Glomerular endothelial cell (primary cell): ENCODE measurements around the gene CORO1A. TPM values are rescaled to one million over a fixed set of nuclear protein-coding genes. Genes with fewer than 3 reads are reported as not detected.
"Not testable (repeated sequence)": the region's sequence is repeated elsewhere in the genome, so short reads cannot be mapped to it uniquely, and the experiment has no call there.

Experiments
- DNase-seq: peaks from one replicate; pipeline ENCODE4 v3.0.0-alpha.2; 2011; ENCODE audit warnings: low read depth, low spot score; ENCODE audit errors: extremely low read depth
- total RNA-seq: library from RNA; depleted of rRNA; stranded (reverse); fragments of >200 nt; gene quantifications from 2 replicates; pipeline ENCODE4 v1.2.3, GENCODE V29; 2015

The CORO1A gene
- total RNA-seq, 1 donor from 2014 or later, result 1.5 TPM

DNA sequence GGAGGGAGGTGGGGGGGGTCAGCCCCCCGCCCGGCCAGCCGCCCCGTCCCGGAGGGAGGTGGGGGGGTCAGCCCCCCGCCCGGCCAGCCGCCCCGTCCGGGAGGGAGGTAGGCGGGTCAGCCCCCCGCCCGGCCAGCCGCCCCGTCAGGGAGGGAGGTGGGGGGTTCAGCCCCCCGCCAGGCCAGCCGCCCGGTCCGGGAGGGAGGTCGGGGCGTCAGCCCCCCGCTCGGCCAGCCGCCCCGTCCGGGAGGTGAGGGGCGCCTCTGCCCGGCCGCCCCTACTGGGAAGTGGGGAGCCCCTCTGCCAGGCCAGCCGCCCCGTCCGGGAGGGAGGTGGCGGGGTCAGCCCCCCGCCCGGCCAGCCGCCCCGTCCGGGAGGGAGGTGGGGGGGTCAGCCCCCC, 14.0 kb upstream of the CORO1A start:
- DNase-seq, result not testable (repeated sequence)

DNA sequence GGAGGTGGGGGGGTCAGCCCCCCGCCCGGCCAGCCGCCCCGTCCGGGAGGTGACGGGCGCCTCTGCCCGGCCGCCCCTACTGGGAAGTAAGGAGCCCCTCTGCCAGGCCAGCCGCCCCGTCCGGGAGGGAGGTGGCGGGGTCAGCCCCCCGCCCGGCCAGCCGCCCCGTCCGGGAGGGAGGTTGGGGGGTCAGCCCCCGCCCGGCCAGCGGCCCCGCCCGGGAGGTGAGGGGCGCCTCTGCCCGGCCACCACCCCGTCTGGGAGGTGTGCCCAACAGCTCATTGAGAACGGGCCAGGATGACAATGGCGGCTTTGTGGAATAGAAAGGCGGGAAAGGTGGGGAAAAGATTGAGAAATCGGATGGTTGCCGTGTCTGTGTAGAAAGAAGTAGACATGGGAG, 13.3 kb upstream of the CORO1A start:
- DNase-seq, result not testable (repeated sequence)

DNA sequence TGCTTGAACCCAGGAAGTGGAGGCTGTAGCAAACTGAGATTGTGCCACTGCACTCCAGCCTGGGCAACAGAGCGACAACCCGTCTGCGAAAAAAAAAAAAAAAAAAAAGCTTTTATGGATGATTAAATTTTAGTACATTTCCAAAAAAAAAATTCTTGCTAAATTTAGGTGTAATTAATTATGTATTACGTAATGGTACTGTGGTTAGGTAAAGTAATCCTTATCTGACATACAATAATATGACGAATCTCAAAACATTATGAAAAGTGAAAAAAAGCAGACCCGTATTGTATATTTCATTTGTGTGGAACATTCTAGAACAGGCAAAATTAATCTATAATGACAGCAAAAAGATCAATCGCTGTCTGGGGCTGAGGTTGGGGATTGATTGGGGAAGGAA, 10.3 kb upstream of the CORO1A start:
- DNase-seq, result no peak

DNA sequence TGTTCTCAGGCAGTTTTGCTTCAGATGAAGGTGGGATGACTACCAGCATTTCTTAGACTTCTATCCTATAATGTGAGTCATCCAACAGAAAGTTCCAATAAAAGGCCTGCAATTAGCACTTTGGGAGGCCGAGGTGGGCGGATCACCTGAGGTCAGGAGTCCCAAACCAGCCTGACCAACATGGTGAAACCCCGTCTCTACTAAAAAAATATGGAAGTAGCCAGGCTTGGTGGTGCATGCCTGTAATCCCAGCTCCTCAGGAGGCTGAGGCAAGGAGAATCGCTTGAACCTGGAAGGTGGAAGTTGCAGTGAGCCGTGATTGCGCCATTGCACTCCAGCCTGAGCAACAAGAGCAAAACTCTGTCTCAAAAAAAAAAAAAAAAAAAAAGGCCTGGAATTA, 6.5 kb upstream of the CORO1A start:
- DNase-seq, result not testable (repeated sequence)

DNA sequence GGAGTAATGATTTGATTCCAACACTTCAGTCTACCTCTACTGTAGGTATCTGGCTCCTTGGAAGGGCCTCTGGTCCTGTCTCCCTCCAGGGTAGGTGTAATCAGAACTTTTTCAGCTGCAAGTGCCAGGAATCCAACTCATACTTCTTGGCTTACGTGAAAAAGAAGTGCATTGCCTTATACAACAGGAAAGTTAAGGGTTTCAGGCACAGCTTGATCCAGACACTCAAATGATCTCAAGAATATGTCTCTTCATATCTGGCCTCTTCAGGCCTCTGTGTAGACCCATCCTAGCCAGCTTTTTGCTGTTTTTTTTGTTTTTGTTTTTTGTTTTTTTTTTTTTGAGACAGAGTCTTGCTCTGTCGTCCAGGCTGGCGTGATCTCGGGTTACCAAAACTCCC, 4.2 kb upstream of the CORO1A start:
- no peak for DNase-seq

DNA sequence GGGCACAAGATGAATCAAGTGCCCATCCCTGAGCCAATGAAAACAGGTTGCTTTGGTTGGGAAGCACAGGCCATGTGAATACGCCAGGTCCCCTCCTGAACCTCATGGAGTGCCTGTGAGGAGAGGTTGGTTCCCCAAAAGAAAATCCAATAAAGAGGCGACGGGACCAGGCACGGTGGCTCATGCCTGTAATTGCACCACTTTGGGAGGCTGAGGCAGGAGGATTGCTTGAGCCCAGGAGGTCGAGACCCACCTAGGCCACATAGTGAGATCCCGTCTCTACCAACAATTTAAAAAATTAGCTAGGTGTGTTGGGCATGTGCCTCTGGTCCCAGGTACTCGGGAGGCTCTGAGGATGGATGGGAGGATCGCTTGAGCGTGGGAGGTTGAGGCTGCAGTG, 3.5 kb upstream of the CORO1A start:
- no peak for DNase-seq

DNA sequence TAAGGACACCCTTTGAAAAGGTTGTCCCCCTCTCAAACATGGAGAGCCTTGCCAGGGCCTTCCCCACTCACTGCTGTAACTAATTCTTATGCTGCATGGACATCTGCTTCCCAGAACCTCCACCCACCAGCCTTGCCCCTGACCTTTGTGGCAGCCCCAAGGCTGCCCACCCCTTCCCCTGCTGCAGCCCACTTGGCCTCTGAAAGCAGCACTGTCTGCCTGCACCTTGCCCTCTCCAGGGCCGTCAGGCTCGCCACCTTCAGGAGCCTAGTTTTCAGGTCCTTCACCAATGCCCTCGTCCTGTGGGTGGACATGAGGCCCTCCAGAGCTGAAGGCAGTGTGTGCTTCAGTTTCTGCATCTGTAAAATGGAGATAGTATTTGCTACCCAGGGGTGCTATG, 2.7 kb upstream of the CORO1A start:
- no peak for DNase-seq

DNA sequence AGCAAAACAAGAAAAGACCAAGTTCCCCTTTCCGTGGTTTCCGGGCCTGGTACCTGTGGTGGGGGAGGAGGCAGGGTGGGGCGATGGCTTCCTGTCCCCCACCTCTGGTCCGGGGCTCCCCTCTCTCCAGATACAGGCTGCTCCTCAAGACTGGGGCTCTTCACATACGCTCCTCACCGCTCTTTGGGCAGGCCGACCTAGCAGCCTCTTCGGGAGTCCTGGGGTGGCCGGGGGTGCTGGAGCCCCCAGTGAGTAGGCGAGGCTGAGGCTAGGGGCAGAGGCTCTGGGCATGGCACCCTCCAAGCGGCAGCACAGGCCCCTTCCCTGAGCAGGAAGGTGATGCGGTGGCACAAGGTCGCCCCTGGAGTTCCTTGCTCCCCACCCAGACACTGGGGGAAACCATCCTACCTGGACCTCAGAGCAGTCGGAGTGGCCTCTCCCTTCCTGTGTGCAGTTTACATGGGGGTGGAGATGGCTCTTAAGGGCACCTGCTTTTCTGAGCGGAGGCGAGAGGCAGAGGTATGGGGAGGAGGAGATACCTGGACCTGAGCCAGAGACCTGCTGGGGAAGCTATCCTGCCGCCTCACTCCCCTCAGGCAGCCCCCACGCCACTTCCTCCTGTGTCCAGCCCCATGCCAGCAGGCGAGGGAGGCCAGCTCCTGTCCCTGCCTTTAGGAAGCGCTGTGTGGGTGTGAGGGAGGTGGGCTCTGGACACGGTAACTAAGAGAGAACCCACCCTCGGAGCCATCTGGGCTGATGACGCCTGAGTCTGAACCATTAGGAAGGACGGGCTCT, 891 bp downstream of the CORO1A start:
- no peak for DNase-seq

DNA sequence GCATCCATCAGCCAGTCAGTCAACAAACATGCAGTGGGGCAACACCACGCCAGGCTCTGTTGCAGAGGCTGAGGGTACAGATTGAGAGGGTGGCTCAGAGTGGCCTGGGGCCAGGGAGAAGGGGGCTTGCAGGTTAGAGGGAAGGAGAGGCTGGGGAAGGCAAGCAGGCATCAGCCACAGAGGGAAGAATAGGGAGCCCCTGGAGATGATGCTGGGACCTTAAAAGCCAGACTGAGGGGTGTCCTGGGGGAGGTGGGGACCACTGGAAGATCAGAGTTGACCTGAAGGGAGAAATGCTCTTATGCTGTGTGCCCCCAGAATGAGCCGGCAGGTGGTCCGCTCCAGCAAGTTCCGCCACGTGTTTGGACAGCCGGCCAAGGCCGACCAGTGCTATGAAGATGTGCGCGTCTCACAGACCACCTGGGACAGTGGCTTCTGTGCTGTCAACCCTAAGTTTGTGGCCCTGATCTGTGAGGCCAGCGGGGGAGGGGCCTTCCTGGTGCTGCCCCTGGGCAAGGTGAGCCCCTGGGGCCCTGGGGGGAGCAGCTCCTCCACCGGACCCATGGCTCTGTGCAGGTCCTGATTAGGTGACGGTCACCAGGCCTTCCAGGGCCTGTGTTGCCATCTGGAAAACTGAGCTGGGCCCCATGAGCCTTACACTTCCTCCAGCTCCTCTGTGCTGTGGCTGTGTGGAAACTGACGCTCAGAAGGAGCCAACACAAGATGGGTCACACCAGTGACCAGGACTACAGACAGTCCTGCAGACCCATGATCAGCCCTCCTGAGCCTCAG, 1.7 kb downstream of the CORO1A start:
- no peak for DNase-seq

DNA sequence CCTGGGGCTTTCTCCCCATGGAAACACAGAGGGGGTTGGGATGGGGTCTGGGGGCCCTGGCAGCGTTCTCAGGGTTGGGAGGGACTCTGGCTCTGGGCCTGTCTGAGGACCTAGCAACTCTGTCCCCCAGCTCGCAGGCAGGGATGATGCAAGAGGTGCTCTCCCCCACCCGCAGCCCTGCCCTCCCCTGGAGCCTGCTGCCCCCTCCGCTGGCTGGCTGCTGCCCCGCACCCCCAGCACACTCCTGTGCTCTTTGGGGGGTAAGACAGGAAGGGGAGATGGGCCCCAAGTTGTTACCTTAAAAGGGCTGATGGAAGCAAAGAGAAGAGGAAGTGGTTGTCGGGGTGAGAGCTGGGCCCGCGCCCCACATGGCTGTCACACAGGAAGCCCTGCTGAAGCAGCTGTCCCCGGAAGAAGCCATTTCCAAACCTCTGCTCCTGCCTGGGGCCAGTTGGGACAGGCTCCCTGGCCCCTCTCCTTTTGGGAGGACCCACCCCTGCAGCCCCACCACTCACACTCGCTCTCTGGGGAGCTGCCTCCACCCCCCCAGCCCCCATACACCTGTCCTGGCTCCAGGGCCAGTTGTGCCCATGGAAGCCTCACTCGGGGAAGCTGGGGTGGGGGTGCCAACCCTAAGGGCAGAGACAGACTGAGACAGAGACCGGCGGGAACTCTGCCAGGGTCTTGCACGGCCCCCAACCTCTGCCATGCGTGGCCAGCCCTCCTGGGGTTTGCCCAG, 2.5 kb downstream of the CORO1A start:
- no peak for DNase-seq

DNA sequence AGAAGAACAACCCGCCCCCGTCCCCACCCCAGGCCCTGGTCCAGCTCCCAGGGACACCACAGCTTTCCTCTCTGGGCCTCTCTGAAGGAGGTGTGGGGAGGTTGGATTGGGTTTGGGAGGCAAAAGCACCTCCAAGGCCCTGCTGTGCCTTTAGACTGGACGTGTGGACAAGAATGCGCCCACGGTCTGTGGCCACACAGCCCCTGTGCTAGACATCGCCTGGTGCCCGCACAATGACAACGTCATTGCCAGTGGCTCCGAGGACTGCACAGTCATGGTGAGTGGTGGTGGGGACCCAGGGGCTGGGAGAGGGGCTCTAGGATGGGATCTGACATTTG, 3.0 kb downstream of the CORO1A start:
- no peak for DNase-seq

DNA sequence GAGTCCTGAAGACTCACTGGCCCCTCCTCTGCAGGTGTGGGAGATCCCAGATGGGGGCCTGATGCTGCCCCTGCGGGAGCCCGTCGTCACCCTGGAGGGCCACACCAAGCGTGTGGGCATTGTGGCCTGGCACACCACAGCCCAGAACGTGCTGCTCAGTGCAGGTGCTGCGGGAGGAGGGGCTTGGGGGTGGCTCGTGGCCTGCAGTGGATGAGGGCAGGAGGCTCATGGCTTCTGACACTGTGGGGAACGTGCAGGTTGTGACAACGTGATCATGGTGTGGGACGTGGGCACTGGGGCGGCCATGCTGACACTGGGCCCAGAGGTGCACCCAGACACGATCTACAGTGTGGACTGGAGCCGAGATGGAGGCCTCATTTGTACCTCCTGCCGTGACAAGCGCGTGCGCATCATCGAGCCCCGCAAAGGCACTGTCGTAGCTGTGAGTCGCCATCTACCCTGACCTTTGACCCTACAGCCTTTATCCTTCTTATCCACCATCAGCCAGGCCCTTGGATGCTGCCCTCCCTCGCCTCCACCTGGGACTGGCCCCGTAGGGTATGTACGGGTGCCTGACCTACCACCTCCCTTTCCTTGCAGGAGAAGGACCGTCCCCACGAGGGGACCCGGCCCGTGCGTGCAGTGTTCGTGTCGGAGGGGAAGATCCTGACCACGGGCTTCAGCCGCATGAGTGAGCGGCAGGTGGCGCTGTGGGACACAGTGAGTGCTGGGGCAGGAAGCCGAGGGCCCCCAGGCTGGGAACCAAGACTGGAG, 3.6 kb downstream of the CORO1A start:
- no peak for DNase-seq

DNA sequence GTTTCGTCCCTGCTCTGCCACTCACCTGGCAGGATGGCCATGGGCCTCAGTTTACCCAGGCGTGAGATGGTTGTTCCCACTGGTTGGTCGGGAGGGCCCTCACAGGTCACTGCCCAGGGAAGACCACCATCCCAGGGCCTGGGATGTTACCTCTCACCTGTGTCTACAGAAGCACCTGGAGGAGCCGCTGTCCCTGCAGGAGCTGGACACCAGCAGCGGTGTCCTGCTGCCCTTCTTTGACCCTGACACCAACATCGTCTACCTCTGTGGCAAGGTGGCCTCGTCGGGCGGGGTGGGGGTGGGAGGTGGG, 4.1 kb downstream of the CORO1A start:
- DNase-seq, result no peak

DNA sequence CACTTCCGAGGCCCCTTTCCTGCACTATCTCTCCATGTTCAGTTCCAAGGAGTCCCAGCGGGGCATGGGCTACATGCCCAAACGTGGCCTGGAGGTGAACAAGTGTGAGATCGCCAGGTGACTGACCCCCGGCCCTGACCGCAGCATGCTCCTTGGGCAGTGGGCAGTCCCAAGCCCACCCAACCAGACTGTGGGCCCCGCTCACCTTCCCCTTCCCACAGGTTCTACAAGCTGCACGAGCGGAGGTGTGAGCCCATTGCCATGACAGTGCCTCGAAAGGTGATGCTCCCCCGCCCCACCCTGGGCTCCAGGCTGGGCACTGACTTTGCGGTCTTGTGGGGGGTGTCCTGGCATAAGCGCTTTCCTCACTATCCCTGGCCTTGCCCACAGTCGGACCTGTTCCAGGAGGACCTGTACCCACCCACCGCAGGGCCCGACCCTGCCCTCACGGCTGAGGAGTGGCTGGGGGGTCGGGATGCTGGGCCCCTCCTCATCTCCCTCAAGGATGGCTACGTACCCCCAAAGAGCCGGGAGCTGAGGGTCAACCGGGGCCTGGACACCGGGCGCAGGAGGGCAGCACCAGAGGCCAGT, 4.7 kb downstream of the CORO1A start:
- no peak for DNase-seq

DNA sequence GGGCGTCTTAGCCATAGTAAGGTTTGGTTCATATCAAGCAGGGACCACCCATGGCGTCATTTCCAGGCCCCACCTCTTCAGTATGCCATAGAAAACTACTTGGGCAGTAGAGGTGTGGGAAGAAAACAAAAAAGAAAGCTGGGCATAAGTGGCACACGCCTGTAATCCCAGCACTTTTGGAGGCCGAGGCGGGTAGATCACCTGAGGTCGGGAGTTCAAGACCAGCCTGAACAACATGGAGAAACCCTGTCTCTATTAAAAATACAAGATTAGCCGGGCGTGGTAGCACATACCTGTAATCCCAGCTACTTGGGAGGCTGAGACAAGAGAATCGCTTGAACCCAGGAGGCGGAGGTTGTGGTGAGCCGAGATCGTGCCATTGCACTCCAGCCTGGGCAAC, 7.8 kb downstream of the CORO1A start:
- not testable (repeated sequence) for DNase-seq

DNA sequence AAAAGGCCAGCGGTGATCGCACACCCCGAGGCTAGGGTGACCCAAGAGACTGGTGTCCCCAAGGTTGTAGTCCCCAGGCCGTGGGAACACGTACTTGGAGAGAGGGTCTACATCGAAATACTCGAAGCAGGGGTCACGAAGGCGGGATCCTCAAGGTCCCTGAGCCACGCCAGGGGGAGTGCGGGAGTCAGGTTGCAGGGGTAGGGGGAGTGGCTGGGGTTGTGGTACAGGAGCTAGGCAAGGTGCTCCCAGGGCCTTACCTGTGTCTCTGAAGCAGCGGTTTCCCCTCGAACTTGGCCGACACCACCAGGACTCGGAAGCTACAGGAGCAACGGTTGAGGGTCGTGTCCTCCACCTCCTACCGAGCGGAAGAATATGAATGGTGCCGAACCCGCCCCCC, 9.7 kb downstream of the CORO1A start:
- DNase-seq, result not testable (repeated sequence)

DNA sequence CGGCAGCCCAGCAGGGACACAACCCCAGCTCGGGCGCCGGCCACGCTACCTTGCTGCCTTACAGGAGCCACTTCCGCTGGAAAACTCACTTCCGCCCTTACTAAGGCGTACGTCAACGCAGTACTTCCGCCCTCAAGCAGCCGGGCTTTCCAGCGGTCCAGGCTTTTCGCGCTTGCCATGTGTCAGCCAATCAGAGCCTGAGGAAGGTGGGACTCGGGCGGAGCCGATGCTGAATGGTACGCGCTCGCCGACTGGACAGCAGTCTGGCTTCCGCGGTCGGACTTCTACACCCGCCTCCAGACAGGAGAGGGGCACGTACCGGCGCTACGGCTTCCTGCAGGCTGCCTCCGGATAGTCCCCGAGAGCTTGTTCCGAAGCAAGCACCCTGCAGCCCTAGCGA, 10.2 kb downstream of the CORO1A start, which contains the start of the genes BOLA2B and SLX1A:
Gene BOLA2B, minus strand, starts transcription at position 52 of the 400 bp plus-strand sequence. CDS start 71 bp downstream, outside the sequence.
Gene SLX1A, plus strand, starts transcription at position 261 of the 400 bp plus-strand sequence. CDS start 210 bp downstream, outside the sequence.
- DNase-seq, result not testable (repeated sequence)

DNA sequence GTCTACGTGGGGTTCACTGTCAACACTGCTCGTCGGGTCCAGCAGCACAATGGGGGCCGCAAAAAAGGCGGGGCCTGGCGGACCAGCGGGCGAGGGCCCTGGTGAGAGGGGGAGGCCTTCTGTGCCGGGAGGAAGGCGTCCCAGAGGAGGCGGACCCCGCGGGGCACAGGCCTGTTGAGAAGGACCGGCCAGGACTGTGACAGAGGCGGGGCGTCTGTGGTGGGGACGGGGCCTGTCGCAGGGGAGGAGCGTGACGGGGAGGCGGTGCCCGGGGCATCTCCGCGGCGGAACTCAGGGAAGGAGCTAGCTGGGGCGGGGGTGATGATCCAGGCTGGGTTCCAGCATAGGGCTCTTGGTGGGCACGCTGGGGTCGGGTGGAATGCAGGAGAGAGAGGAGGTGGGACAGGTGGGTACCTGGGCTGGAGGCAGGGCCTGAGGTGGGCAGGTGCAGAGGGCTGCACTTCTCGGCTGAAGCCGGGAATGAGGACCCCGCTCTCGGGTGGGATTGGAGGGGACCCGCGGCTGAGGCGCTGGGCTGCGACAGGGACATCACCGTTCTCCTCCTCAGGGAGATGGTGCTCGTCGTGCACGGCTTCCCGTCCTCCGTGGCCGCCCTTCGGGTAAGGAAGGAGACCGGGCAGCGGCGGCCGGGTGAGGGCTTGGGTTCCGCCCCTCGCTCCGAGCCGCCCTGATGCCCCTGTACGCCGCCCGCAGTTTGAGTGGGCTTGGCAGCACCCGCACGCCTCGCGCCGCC, 10.9 kb downstream of the CORO1A start:
- not testable (repeated sequence) for DNase-seq

DNA sequence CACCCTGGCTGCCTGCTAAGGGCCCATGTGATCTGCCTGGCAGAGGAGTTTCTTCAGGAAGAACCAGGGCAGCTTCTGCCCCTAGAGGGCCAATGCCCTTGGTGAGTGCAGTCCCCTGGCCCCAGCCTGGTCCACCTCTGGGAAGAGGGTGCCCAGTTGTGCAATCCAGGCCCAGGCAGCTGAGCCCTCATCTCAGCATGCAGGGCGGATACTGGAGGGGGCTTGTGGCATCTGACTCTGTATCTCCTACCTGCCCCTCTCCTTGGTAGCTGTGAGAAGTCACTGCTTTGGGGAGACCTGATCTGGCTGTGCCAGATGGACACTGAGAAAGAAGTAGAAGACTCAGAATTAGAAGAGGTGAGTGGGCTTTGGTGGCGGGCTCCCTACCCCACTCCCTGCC, 13.6 kb downstream of the CORO1A start:
- not testable (repeated sequence) for DNase-seq

DNA sequence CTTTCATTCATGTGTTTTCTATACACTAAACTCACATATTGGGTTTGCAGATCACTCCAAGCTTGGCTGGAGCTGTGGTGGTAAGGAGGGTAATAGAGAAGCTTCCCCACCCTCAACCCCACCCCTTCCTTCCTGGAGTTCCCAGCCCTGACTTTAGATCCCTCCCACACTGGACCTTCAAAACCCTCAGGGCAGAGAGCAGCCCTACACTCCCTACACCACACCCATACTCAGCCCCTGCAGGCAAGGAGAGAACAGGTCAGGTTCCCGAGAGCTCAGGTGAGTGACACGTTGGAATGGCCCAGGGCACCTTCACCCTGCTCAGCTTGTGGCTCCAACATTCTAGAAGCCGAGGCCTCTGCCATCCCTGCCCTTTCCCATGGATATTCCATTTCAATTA, 15.6 kb downstream of the CORO1A start, which contains the start of gene SULT1A3:
Gene SULT1A3, plus strand, starts transcription at position 207 of the 400 bp plus-strand sequence. CDS start 1,474 bp downstream, outside the sequence.
- not testable (repeated sequence) for DNase-seq
